GM12878 (cell line): ENCODE results near the gene PHF1. TPM values are rescaled to one million over a fixed set of nuclear protein-coding genes. Genes with fewer than 3 reads are reported as not detected.
A peak's percentile ranks its signal among the peaks of the same experiment; 100 is the strongest.

Experiments used
- ATAC-seq: fragments of 200-7000 bp; cut with Tn5 transposase; 3 replicates; pipeline ENCODE4 v1.9.1; 2020; ENCODE audit warnings: mild to moderate bottlenecking, moderate library complexity
- BruUV-seq: library from RNA; stranded (reverse); fragments of 400-500 nt; replicated peaks from 2 replicates; lab custom pipeline; 2021; lab: Mats Ljungman, UMichigan
- CTCF ChIA-PET: fragments of 300-600 bp; sonication (Branson Sonifier 250); formaldehyde crosslinking; extraction: SDS; loops from one replicate; lab custom pipeline; 2021; ENCODE audit warnings: inconsistent platforms; lab: Yijun Ruan, JAX
- POLR2A ChIA-PET: fragments of 350-600 bp; formaldehyde crosslinking; extraction: SDS; loops from one replicate; lab custom pipeline; 2021; ENCODE audit warnings: inconsistent platforms; lab: Charles Lee
- RAD21 ChIA-PET: fragments of 300-600 bp; sonication (Branson Sonifier 250); formaldehyde crosslinking; loops from one replicate; lab custom pipeline; 2023; ENCODE audit warnings: antibody characterized with exemption; ENCODE audit not compliant: unreplicated experiment; lab: Charles Lee
- SMC1A ChIA-PET: fragments of 300-600 bp; sonication (Branson Sonifier 250); formaldehyde crosslinking; loops from one replicate; lab custom pipeline; 2023; ENCODE audit not compliant: unreplicated experiment, uncharacterized antibody; lab: Charles Lee
- DNase-seq: peaks from one replicate; pipeline ENCODE4 v3.0.0-alpha.2; 2011; ENCODE audit warnings: low read depth, low spot score
- FAIRE-seq: peaks from 3 replicates; lab custom pipeline; 2011; peaks lifted over from hg19 to GRCh38; lab: Jason Lieb, UNC
- H2AFZ ChIP-seq: 2 replicates; pipeline ENCODE4 v1.6.0; 2011; ENCODE audit warnings: low read depth, low read length, control low read depth; ENCODE audit not compliant: control insufficient read depth
- H3K27ac ChIP-seq: 2 replicates; pipeline ENCODE4 v1.5.1; 2011; ENCODE audit warnings: control low read depth; ENCODE audit not compliant: control insufficient read depth, insufficient read depth
- H3K27me3 ChIP-seq, 2 experiments: replicated peaks in 1 of 2; 2 replicates each; pipeline versions ENCODE4 v1.6.0 to v1.6.1; 2011; ENCODE audit warnings: low read length in 1 of 2; ENCODE audit not compliant: control insufficient read depth in 2 of 2, insufficient read depth in 2 of 2
- H3K36me3 ChIP-seq, 2 experiments: 2 replicates each; pipeline ENCODE4 v1.5.1; 2011; ENCODE audit warnings: low read length in 1 of 2; ENCODE audit not compliant: control insufficient read depth in 2 of 2, insufficient read depth in 2 of 2
- H3K4me1 ChIP-seq: 2 replicates; pipeline ENCODE4 v1.6.1; 2011; ENCODE audit warnings: mild to moderate bottlenecking, low read length, moderate library complexity, mixed read lengths; ENCODE audit not compliant: control insufficient read depth, insufficient read depth
- H3K4me2 ChIP-seq: 2 replicates; pipeline ENCODE4 v1.6.0; 2011; ENCODE audit warnings: control low read depth; ENCODE audit not compliant: control insufficient read depth, insufficient read depth
- H3K4me3 ChIP-seq: fragments of 200-600 bp; sonication (generic); 2 replicates; pipeline ENCODE4 v1.5.1; 2016
- H3K79me2 ChIP-seq: 2 replicates; pipeline ENCODE4 v1.6.0; 2011; ENCODE audit warnings: low read length; ENCODE audit not compliant: control insufficient read depth, insufficient read depth
- H3K9ac ChIP-seq: 2 replicates; pipeline ENCODE4 v1.8.0; 2011; ENCODE audit warnings: low read length, control low read depth, mixed read lengths; ENCODE audit not compliant: control insufficient read depth, insufficient read depth
- H3K9me3 ChIP-seq: replicated peaks from 3 replicates; pipeline ENCODE4 v1.5.1; 2011; ENCODE audit warnings: mild to moderate bottlenecking, low read length; ENCODE audit not compliant: control insufficient read depth, insufficient read depth
- H4K20me1 ChIP-seq: 2 replicates; pipeline ENCODE4 v1.6.0; 2011; ENCODE audit not compliant: control insufficient read depth, insufficient read depth
- BHLHE40 ChIP-seq, 2 experiments: fragments of 450-650 bp in 1 of 2; IDR thresholded peaks; 2 replicates each; pipeline ENCODE4 v1.6.1; 2011 to 2017; ENCODE audit warnings: low read depth in 2 of 2, borderline replicate concordance in 1 of 2, improper control_type of control experiment in 1 of 2, low read length in 1 of 2, mild to moderate bottlenecking in 1 of 2
- CHD1 ChIP-seq: IDR thresholded peaks from 2 replicates; pipeline ENCODE4 v1.6.1; 2012; ENCODE audit warnings: low read depth, low read length, improper control_type of control experiment
- CREB1 ChIP-seq: IDR thresholded peaks from 2 replicates; pipeline ENCODE4 v1.6.1; 2012; ENCODE audit warnings: low read depth, mild to moderate bottlenecking, inconsistent platforms
- EGR1 ChIP-seq, 2 experiments: IDR thresholded peaks; 1 replicate in 1 of 2; 2 replicates in 1 of 2; pipeline ENCODE4 v1.6.1; 2011 to 2012; ENCODE audit warnings: low read depth in 2 of 2, low read length in 2 of 2, borderline replicate concordance in 1 of 2, mild to moderate bottlenecking in 1 of 2, moderate library complexity in 1 of 2
- HDAC2 ChIP-seq: fragments of 200-600 bp; sonication (generic); IDR thresholded peaks from 2 replicates; pipeline ENCODE4 v1.6.1; 2017
- IRF4 ChIP-seq: IDR thresholded peaks from 2 replicates; pipeline ENCODE4 v1.6.1; 2011; ENCODE audit warnings: low read depth, low read length
- NFXL1 ChIP-seq: fragments of 450-650 bp; IDR thresholded peaks from 2 replicates; pipeline ENCODE4 v1.6.1; 2017; ENCODE audit warnings: antibody characterized with exemption, mild to moderate bottlenecking, borderline replicate concordance
- SKIL ChIP-seq: fragments of 450-650 bp; IDR thresholded peaks from 2 replicates; pipeline ENCODE4 v1.6.1; 2017; ENCODE audit warnings: mild to moderate bottlenecking, low read depth, inconsistent platforms; ENCODE audit not compliant: poor library complexity, severe bottlenecking
- SMAD5 ChIP-seq: IDR thresholded peaks from 2 replicates; pipeline ENCODE4 v1.6.1; 2016; ENCODE audit warnings: antibody characterized with exemption, low read depth
- ZBTB40 ChIP-seq: fragments of 450-650 bp; IDR thresholded peaks from 2 replicates; pipeline ENCODE4 v1.6.1; 2016; ENCODE audit warnings: mild to moderate bottlenecking, moderate library complexity, borderline replicate concordance
- WGBS: methylation state at CpG from one replicate; pipeline ENCODE4 v1.1.6; 2016; ENCODE audit warnings: low lambda C conversion rate; ENCODE audit not compliant: insufficient replicate concordance, insufficient coverage; ENCODE audit errors: missing lambda C conversion rate; 5-methylcytosine and 5-hydroxymethylcytosine counted together
- in situ Hi-C: fragments of 300-500 bp; cut with MboI; formaldehyde crosslinking; loops from 9 replicates; pipeline ENCODE4 v1.14.3; 2018; ENCODE audit warnings: mixed read lengths
- intact Hi-C: fragments of 100-400 bp; cut with micrococcal nuclease; formaldehyde crosslinking; loops from one replicate; pipeline ENCODE4 v1.14.2; 2022; ENCODE audit not compliant: unreplicated experiment
- polyA plus RNA-seq, 11 experiments: library from polyadenylated mRNA; depleted of rRNA in 4 of 11; unstranded in 6 of 11; stranded (reverse) in 5 of 11; fragments of >200 nt; fragmentation: Nextera tagmentation in 4 of 11; fragmentation: Illumina TruSeq in 1 of 11; extraction: Ambion mirVana in 4 of 11; extraction: Trizol in 1 of 11; gene quantifications; 1 replicate in 1 of 11; 2 replicates in 10 of 11; pipeline versions ENCODE4 v1.2.1 to v1.2.3, GENCODE V29; 2011 to 2016; ENCODE audit warnings: inconsistent platforms in 2 of 11, missing spikeins in 2 of 11, low read depth in 1 of 11
- total RNA-seq, 4 experiments: library from RNA; depleted of rRNA in 3 of 4; stranded (reverse); fragments of >200 nt in 3 of 4; fragmentation: Illumina TruSeq in 1 of 4; extraction: Trizol in 1 of 4; gene quantifications; 2 replicates each; pipeline versions ENCODE4 v1.2.1 to v1.2.3, GENCODE V29; 2013 to 2021

The PHF1 gene
- total and polyA plus RNA-seq, 10 of the 15 experiments (the other 5 are each of a cell fraction or from before 2014, with no cell fraction given): 1.3 to 17.8 (median 6.2) TPM

- in situ Hi-C loops (no loop called here), intact Hi-C loops (loop anchor here (1.0 kb wide), 1 partner anchor 43 kb away; no protein-coding TSS in a partner anchor)
- DNase-seq: no peak
- Histone ChIP-seq H3K9me3 (no peaks in the 10 kb centered on the region), H3K27ac (peak overlapping the region; percentile 81), H4K20me1 (no peaks in the 10 kb centered on the region), H3K36me3 (no peaks in the 10 kb centered on the region; a peak in 1 of 4 replicates), H3K4me3 (peak overlapping the region; percentile 86), H3K27me3 (no peaks in the 10 kb centered on the region), H3K4me1 (peaks cover 3% of the 10 kb centered on the region; the same call in 1 of the 2 replicates), H3K79me2 (peaks cover 17% of the 10 kb centered on the region), H2AFZ (peak overlapping the region; percentile 88), H3K9ac (peak overlapping the region; percentile 96), H3K4me2 (peak overlapping the region; percentile 98)
- 1% methylated on average over 10 of the region's 12 CpGs for WGBS
- ChIA-PET RAD21 (interaction anchor here (0.5 to 2.2 kb wide), 8 partner anchors 23 to 126 kb away, joined by 3 to 15 read pairs (median 4); partner anchors contain the start of gene BAK1), CTCF (interaction anchor here (0.7 to 1.4 kb wide), 4 partner anchors 13 to 133 kb away, joined by 3 to 8 read pairs (median 3); partner anchors contain the start of gene CUTA), SMC1A (interaction anchor here (0.9 to 1.2 kb wide), 3 partner anchors 21 to 132 kb away, joined by 3 to 5 read pairs (median 4); no protein-coding TSS in a partner anchor), POLR2A (interaction anchor here (0.7 to 2.0 kb wide), 4 partner anchors 35 to 126 kb away, joined by 3 to 5 read pairs (median 4); partner anchors contain the start of gene BAK1)
- 0 out of 3 replicates have a peak, but pooled peaks have one; percentile 3 for ATAC-seq
- no peak for TF ChIP-seq NFXL1
- no peak for TF ChIP-seq HDAC2
- no peak for TF ChIP-seq ZBTB40
- no peak for TF ChIP-seq IRF4
- no peak for TF ChIP-seq SKIL
- TF ChIP-seq SMAD5: no peak
- TF ChIP-seq BHLHE40 (IDR thresholded peaks at IDR 0.05; ENCODE audit: borderline replicate concordance in 1 of 2, low read depth in 2 of 2, low read length in 1 of 2): no peak
- no peak for TF ChIP-seq CREB1
- TF ChIP-seq EGR1 (IDR thresholded peaks at IDR 0.05; ENCODE audit: borderline replicate concordance in 1 of 2, low read depth in 2 of 2, low read length in 2 of 2): no peak
- TF ChIP-seq CHD1: no peak
- no peak for FAIRE-seq
- BruUV-seq: no TSS peak
Measured at GRCh38 chr6:33453393-33454008, 42.7 kb downstream of the PHF1 start.
